A673 (cell line): ENCODE results near the gene PODNL1.

ENCODE experiments used
- EZH2 ChIP-seq: fragments of 200-600 bp; sonication (generic); IDR thresholded peaks from 2 replicates; pipeline ENCODE4 v1.6.1; 2017; ENCODE audit warnings: borderline replicate concordance, low read depth, mild to moderate bottlenecking, mixed read lengths, antibody characterized with exemption, low read length; ENCODE audit not compliant: poor library complexity, severe bottlenecking
- TF ChIP-seq, protein P1 (sequence below): fragments of 300-800, 200-600 bp; sonication (generic); conservative IDR thresholded peaks from 2 replicates; pipeline ENCODE4 v1.5.1; 2017; ENCODE audit warnings: low read depth, mild to moderate bottlenecking, antibody characterized with exemption, low read length, moderate library complexity, mixed read lengths

DNA sequence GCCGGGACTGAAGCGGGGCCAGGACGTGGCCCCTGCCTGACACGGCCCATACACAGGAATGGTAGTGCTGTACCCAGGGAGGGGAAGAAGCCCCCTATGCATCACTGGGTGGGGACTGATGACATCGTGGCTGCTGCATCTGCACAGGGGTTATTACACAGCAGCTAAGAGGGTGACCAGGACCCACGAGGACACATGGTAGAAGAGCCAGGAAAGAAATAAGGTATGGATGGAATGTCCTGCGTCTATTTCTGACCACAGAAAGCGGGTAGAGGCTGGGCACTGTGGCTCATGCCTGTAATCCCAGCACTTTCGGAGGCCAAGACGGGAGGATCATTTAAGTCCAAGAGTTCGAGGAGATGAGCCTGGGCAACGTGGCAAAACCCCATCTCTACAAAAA lies 38.2 kb upstream of the PODNL1 start:
- TF ChIP-seq, protein P1, sequence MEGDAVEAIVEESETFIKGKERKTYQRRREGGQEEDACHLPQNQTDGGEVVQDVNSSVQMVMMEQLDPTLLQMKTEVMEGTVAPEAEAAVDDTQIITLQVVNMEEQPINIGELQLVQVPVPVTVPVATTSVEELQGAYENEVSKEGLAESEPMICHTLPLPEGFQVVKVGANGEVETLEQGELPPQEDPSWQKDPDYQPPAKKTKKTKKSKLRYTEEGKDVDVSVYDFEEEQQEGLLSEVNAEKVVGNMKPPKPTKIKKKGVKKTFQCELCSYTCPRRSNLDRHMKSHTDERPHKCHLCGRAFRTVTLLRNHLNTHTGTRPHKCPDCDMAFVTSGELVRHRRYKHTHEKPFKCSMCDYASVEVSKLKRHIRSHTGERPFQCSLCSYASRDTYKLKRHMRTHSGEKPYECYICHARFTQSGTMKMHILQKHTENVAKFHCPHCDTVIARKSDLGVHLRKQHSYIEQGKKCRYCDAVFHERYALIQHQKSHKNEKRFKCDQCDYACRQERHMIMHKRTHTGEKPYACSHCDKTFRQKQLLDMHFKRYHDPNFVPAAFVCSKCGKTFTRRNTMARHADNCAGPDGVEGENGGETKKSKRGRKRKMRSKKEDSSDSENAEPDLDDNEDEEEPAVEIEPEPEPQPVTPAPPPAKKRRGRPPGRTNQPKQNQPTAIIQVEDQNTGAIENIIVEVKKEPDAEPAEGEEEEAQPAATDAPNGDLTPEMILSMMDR = no peak
- no peak for TF ChIP-seq EZH2
